Iris pigment epithelial cell (primary cell): ENCODE data around the gene CAMTA1.

Experiments used
- DNase-seq: peaks from one replicate; pipeline ENCODE4 v3.0.0-alpha.2; 2011; ENCODE audit warnings: low read depth

Gene CAMTA1

DNA sequence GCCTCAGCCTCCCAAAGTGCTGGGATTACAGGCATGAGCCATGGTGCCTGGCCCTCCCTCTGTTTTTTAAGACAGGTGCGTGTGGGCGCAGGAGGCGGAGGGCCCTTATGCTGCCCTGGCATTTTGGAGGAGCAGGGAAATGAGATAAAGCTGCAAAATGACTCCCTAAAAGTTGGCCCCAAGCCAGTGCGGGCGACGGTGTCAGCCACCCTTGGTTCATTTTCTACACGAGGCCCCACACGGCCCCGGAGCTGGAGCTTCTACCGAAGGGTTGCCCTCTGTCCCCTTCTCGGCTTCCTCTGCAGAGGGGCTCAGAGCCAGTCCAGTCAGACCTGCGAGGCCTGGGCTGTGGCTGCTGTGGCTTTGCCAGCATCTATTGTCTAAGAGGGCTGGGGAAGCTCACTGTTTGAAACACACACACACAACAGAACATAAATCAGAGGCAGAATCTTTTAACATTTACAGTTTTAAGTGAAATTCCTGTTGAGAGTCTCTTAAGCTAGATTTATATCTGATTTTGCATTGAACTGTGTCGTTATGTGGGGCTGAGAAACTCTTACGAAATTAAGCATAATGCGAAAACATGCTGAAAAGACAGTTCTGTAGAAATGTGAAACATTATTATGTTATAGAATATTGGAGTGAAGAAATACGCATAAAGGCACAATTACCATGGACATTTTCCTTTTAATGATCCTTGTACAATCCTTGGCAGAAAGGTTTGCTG is 255.9 kb downstream of the CAMTA1 start:
- no peak for DNase-seq

DNA sequence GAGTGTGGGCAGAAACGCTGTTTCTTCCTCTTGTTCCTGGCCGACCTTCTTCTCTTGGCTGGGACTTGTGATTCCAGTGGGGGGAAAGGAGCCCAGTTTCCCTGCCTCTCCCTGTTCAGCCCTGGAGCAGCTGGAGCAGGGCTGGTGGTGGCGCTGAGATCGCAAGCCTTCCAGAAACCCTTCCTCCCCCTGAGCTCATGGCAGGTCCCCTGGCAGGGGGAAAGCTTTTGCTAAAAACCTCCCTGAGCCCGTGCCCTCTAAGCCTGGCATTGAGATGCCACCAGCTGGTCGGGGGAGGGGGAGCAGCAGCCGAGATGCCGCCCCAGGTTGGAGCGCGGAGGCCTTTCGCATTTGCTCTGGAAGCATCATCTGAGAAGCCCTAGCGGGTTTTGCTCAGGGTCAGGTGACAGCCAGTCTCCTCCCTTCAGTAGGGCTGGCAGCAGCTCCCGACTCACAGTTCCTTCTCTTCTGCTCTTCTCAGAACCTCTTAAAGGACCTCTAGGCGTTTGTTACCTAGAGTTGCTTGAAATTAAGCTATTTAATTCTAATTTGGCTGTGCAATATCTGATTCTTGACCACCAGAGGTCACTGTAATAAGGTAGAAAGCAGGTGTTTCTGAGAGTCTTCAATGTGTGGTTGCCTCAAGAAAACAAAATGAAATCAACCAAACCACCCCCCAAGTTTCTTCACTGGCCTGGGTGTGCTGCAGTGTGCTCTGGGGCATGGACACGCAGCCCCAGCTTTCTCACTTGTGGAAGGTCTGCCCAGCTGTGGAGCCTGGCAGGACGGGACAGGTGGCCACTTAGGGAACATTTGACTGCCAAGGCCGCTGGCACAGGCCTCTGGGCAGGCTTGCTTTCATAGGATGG is 257.3 kb downstream of the CAMTA1 start:
- peak; percentile 38 for DNase-seq

GRCh38 chr1:7043191-7043549 is 257.9 kb downstream of the CAMTA1 start:
- DNase-seq, result no peak

DNA sequence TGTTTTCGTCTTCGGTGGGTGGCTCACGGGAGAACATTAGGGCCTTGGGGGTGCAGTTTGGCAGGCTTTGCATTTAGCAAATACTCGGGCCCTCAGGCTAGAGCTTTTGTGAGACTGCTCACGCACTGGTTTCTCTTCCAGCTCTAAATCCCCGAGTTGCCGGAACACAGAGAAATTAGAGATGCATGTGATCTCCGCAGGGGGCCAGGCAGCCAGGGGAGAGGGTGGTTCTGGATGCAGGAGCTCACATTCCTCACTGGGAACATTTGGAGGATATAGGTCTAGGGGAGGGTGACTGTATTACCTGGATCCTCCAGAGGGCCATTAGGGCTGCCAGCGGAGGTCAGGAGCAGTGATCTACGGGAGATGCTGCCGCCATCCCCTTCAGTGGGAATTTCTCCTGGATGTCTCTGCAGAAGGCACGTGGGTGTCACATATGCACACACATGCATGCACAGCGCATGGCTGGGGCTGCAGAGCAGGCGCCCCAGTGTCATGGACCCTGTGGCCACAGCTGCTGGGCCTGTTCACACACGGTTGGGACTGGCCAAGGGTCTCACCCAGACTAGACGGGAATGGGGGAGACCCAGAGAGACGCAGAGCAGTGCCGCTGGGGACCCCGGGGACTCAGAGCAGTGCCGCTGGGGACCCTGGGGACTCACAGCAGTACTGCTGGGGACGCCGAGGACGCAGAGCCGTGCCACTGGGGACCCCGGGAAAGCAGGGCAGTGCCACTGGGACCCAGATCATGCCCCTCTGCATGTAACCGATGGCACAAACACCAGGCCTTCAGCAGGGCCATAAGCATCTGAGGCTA is 258.7 kb downstream of the CAMTA1 start:
- DNase-seq, result no peak

DNA sequence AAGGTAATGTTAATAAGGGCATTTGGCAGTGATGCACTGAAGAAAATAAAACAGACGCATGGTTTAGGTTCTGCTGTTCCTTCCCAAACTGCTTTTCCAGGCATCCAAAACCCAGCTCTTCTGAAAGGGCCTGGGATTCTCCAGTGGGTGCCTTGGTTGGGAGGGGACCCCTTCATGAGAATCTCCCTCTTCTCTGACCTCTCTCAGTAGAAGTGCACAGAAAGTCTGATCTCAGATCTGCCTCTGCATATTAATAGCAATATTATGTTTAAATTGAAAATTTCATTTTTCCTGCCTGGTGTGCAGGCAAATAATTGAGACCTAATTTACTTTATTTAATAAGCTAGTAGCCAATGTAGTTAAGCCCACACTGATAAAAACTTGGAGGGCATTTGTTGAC is 260.6 kb downstream of the CAMTA1 start:
- DNase-seq, result no peak

- peak; percentile 69 for DNase-seq
Observed at GRCh38 chr1:7046314-7046713, 261.1 kb downstream of the CAMTA1 start.

GRCh38 chr1:7046891-7047290 is 261.6 kb downstream of the CAMTA1 start:
- DNase-seq, result peak; percentile 5

GRCh38 chr1:7047866-7048265 is 262.6 kb downstream of the CAMTA1 start:
- DNase-seq, result no peak

GRCh38 chr1:7048395-7048794 is 263.1 kb downstream of the CAMTA1 start:
- DNase-seq, result no peak

GRCh38 chr1:7049913-7050625 is 264.8 kb downstream of the CAMTA1 start:
- no peak for DNase-seq

DNA sequence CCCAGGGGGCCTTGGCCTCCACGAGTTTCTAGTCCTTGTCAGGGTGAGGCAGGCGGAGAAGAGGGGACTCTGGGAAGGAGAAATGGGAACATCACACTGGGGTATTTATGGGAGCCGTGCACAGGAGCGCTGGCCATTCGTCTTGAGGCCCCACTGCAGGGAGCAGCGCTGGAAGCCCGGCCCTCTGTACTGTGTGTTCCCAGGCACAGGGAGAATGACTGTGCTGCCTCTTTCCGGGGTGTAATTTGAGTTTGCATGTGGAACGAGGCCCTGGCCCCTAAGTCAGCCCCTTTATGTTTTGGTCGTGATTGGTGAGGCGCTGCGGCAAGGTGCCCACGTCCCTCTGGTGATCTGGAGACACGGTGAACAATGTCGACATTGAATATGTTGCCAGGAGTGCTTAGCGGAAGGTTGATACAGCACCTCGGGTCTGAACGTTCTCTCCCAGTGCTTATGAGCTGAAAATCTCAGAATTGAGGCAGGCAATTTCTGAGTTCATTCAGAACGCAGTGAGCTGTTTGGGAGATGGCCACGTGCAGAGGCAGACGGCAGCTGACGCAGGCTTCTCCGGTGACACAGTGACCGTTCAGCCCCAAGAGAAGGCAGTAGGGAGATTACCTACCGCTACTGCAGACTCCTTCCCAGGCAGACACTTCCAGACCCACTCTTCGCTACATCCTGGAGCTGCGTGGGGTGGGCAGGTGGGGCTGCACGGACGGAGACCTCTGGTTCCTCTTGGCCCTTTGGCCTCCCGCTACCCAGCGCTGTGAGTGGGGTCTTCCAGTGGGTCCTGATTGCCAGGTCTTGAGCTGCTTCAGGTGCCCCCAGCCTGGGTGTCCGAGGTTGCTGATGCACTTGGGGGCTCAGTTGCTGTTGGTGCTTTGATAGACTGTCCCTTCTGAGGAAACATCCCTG is 265.8 kb downstream of the CAMTA1 start:
- no peak for DNase-seq

DNA sequence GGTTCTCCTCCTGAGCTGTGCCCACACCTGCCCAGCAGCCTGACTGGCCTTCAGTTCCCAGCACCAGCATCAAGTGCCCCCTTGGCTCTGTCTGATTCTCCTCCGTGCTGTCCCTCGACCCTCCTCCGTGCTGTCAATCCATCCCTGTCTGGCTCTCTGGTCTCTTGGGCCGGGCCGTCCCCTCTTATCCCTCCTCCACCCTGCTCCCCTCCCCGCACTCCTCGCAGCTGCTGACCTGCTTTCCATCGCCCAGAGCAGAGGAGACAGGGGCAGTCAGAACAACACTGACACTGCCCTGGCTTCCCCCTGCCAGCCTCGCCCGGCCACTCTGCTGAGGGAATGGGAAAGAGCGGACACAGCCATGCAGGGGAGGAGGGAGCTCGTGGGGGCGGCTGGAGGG is 267.4 kb downstream of the CAMTA1 start:
- no peak for DNase-seq

- DNase-seq, result no peak
Observed at GRCh38 chr1:7060745-7061144, 275.5 kb downstream of the CAMTA1 start.

DNA sequence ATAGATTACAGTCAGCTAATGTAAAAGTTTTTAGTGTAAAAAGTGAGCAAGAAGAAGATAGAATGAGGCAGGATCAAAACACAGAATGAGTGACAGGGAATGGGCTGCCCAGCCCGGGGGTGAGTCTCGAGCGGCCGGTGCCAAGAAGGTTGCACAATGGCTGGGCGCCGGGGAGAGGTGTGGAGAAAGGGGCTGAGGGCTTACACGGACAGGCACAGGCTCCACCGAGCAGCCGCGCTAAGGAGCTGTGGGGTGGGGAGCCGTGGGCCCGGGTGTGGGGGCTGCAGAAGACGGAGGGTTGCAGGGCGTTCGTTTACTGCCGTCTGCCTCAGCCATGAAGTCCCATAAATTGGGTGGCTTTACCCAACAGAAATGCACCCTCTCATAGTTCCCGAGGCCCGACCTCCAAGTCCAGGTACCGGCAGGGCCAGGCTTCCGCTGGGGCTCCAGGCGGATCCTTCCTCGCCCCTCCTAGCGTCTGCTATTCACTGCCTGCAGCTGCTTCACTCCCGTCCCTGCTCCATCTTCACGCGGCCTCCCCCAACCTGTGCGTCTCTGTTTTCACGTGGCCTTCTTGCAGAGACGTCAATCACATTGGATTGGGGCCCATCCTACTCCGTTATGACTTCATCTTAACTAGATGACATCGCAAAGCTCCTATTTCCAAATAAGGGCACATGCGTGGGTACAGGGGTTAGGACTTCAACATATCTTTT is 277.2 kb downstream of the CAMTA1 start:
- DNase-seq, result no peak

DNA sequence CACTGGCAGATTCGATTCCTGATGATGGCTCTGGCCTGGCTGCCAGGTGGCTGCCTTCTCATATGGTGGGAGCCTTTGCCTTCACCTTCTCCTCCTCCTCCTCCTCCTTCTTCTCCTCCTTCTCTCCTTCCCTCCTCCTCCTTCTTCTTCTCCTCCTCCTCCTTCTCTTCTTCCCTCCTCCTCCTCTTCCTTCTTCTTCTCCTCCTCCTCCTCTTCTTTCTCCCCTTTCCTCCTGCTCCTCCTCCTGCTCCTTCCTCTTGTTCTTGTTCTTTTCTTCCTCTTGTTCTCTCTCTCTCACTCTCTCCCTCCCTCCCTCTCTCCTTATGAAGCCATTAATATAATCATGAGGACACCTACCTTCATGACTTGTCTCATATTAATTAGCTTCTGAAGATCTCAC is 278.7 kb downstream of the CAMTA1 start:
- no peak for DNase-seq

GRCh38 chr1:7068552-7068951 is 283.3 kb downstream of the CAMTA1 start:
- DNase-seq, result no peak

DNA sequence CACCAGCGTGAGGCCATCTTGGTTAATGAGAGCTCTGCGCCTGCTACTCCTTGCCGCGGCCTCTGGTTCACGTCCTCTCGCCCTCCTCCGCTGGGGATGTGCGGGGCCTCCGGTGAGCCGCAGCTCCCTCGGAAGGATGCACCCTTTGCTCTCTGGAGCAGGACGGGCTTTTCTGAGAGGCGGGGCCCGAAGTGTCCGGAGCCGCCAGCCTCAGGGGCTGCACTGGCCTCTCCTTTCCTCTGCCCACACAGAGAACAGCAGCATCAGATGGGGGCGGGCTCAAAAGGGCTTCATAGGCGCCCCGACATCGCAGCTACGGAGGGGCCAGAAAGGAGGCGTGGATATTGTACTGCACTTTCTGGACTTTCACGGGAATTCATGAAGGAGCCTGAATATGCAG is 284.7 kb downstream of the CAMTA1 start:
- peak; percentile 11 for DNase-seq

GRCh38 chr1:7070389-7071029 is 285.3 kb downstream of the CAMTA1 start:
- peak; percentile 72 for DNase-seq

GRCh38 chr1:7076117-7076516 is 290.9 kb downstream of the CAMTA1 start:
- DNase-seq, result no peak

DNA sequence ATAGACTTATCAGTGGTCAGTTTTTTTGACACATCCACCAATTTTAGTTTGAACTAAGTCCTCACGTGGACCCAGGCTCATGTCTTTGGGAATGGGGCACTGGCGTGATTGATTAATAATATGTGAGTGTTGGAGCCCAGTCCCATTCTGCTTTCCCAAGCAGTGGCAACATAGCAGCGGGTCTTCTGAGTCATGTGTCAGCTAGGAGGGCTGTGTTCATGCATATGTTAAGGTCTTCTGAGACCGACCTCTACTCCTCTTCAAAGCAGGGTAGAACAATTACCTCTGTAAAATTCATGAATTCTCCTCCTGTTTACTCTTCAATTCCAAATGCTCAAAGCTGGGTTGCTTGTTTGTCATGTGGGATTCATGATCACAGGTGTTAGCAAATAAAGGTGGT is 291.3 kb downstream of the CAMTA1 start:
- DNase-seq, result no peak
